ENCODE results near the gene KDM4C. TPM values are rescaled to one million over a fixed set of nuclear protein-coding genes. Genes with fewer than 3 reads are reported as not detected.

Gene KDM4C
- polyA plus RNA-seq, 1 donor (not counting 4 experiments of a cell fraction or from before 2014, with no cell fraction given): 17.2 TPM

DNA sequence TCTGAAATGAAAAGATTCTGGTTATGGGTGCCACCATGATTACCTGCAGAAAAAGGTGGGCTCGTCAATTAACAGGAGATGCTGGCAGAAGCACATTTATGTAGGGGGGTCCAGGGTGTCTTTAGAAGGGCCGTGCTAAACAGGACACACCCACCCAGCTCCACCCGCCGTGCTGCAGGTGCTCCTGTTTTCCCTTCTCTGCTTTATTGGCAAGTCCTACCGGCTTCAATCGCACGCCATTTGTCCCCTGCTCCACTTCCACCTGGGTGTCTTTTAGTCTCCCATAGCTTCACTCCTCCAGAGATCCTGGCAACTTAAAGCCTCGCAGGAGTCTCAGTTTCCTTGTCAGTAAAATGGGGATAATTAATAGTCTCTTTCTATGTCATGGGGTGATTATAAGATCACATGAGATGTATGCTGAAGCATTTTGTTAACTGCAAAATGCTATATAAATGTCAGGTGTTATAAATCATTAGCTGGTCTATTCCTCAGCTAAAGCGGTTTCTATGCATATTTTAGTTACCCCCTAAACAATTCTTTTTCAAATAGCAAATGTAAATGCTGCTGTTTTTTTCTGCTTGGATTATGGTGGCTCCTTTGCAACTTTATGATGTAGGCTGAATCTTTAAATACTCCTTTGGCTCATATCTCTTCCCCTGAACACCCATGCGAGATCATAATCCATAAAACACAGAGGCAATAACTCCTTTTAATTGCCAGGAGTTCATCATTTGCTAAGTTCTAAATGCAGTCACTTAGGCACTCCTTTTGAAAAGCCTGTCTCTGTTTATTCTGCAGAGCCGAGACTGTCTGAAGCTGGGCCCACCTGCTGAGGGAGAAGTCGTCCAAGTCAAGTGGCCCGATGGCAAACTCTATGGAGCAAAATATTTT is 406.9 kb downstream of the KDM4C start:
- dilution Hi-C loops (cut with MboI; ENCODE audit: extremely low pct_ligation_motif_present, low sequenced_read_pairs): no loop called here
- H3K36me3 ChIP-seq (ENCODE audit: control insufficient read depth in 2 of 2, extremely low read depth in 1 of 2, insufficient read depth in 2 of 2, low read length in 2 of 2): peaks cover 0 to 2% of the 10 kb centered on the region in 2 experiments
- no peak overlapping the region for H3K4me3 ChIP-seq (ENCODE audit: control insufficient read depth in 2 of 3, extremely low read depth in 1 of 3, insufficient read depth in 2 of 3, low read depth in 1 of 3, low read length in 3 of 3)
- H3K4me1 ChIP-seq (ENCODE audit: control insufficient read depth, extremely low read depth, insufficient read depth, low read length): no peaks in the 10 kb centered on the region
- no peak for FAIRE-seq
- no peak overlapping the region for H3K27ac ChIP-seq (ENCODE audit: control insufficient read depth, insufficient read depth, low read length)
- H2AFZ ChIP-seq (ENCODE audit: control insufficient read depth, low read length): no peak overlapping the region
- no peaks in the 10 kb centered on the region for H3K9me1 ChIP-seq (ENCODE audit: control insufficient read depth, extremely low read depth, insufficient read depth, low read length)
- H3K9me3 ChIP-seq (ENCODE audit: control insufficient read depth, low read depth, low read length): no peaks in the 10 kb centered on the region
- no peak overlapping the region for H3K9ac ChIP-seq (ENCODE audit: control insufficient read depth, extremely low read depth, insufficient read depth, low read length)
- no peaks in the 10 kb centered on the region for H4K20me1 ChIP-seq (ENCODE audit: control insufficient read depth, extremely low read depth, insufficient read depth, low read length)
- DNase-seq (ENCODE audit: low read depth, low spot score): no peak
- H3K4me2 ChIP-seq (ENCODE audit: control insufficient read depth, extremely low read depth, insufficient read depth, low read depth, low read length): no peak overlapping the region
- no peaks in the 10 kb centered on the region for H3K27me3 ChIP-seq (ENCODE audit: control insufficient read depth, extremely low read depth, insufficient read depth, low read length)
- TF ChIP-seq, protein P1, sequence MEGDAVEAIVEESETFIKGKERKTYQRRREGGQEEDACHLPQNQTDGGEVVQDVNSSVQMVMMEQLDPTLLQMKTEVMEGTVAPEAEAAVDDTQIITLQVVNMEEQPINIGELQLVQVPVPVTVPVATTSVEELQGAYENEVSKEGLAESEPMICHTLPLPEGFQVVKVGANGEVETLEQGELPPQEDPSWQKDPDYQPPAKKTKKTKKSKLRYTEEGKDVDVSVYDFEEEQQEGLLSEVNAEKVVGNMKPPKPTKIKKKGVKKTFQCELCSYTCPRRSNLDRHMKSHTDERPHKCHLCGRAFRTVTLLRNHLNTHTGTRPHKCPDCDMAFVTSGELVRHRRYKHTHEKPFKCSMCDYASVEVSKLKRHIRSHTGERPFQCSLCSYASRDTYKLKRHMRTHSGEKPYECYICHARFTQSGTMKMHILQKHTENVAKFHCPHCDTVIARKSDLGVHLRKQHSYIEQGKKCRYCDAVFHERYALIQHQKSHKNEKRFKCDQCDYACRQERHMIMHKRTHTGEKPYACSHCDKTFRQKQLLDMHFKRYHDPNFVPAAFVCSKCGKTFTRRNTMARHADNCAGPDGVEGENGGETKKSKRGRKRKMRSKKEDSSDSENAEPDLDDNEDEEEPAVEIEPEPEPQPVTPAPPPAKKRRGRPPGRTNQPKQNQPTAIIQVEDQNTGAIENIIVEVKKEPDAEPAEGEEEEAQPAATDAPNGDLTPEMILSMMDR (optimal IDR thresholded peaks at IDR 0.05 in 1 of 3, IDR thresholded peaks at IDR 0.05 in 1 of 3, conservative IDR thresholded peaks at IDR 0.05 in 1 of 3; ENCODE audit: extremely low read depth in 1 of 3, insufficient read depth in 2 of 3, low read length in 3 of 3): no peak
- no peak for TF ChIP-seq EZH2 (IDR thresholded peaks at IDR 0.05; ENCODE audit: low read length)
- no peaks in the 10 kb centered on the region for H3K79me2 ChIP-seq (ENCODE audit: control insufficient read depth, insufficient read depth, low read length)

DNA sequence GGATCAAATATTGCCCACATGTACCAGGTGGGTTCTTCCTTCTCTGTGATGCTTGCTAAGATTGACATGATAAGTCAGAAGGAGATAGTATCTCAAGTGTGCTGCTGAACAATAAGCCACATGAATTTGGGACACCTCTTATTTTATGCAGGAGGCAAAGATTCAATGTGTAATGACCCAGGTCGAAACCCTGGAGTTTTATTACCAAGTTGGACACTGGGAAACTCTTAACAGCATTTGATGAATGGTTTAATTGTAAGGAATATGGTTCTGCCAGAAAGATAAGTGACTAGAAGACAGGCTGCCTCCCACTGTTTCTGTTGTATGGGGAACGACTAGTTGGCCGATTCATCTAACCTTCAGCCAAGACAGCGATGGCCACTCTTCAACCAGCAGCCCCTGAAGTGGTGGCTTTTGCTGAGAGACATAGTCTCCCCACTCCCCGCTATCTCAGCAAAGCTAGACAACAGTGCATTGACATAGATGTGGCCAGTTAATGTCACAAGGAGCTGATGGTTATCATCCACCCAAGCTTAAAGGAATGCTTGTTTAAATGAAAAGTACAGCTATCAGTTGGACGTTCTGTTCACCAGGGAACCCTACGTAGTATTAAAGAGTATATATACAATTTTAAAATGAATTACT is 407.7 kb downstream of the KDM4C start:
- no peaks in the 10 kb centered on the region for H3K27me3 ChIP-seq (ENCODE audit: control insufficient read depth, extremely low read depth, insufficient read depth, low read length)
- FAIRE-seq: no peak
- peaks cover 0 to 2% of the 10 kb centered on the region in 2 experiments for H3K36me3 ChIP-seq (ENCODE audit: control insufficient read depth in 2 of 2, extremely low read depth in 1 of 2, insufficient read depth in 2 of 2, low read length in 2 of 2)
- H3K9me1 ChIP-seq (ENCODE audit: control insufficient read depth, extremely low read depth, insufficient read depth, low read length): no peaks in the 10 kb centered on the region
- TF ChIP-seq, protein P1 (optimal IDR thresholded peaks at IDR 0.05 in 1 of 3, IDR thresholded peaks at IDR 0.05 in 1 of 3, conservative IDR thresholded peaks at IDR 0.05 in 1 of 3; ENCODE audit: extremely low read depth in 1 of 3, insufficient read depth in 2 of 3, low read length in 3 of 3): no peak
- TF ChIP-seq EZH2 (IDR thresholded peaks at IDR 0.05; ENCODE audit: low read length): no peak
- DNase-seq (ENCODE audit: low read depth, low spot score): no peak
- H3K79me2 ChIP-seq (ENCODE audit: control insufficient read depth, insufficient read depth, low read length): no peaks in the 10 kb centered on the region
- H3K4me1 ChIP-seq (ENCODE audit: control insufficient read depth, extremely low read depth, insufficient read depth, low read length): no peaks in the 10 kb centered on the region
- dilution Hi-C loops (cut with MboI; ENCODE audit: extremely low pct_ligation_motif_present, low sequenced_read_pairs): no loop called here
- no peaks in the 10 kb centered on the region for H4K20me1 ChIP-seq (ENCODE audit: control insufficient read depth, extremely low read depth, insufficient read depth, low read length)
- H3K27ac ChIP-seq (ENCODE audit: control insufficient read depth, insufficient read depth, low read length): no peak overlapping the region
- H3K4me2 ChIP-seq (ENCODE audit: control insufficient read depth, extremely low read depth, insufficient read depth, low read depth, low read length): no peak overlapping the region
- H3K9ac ChIP-seq (ENCODE audit: control insufficient read depth, extremely low read depth, insufficient read depth, low read length): no peak overlapping the region
- H3K9me3 ChIP-seq (ENCODE audit: control insufficient read depth, low read depth, low read length): no peaks in the 10 kb centered on the region
- H3K4me3 ChIP-seq (ENCODE audit: control insufficient read depth in 2 of 3, extremely low read depth in 1 of 3, insufficient read depth in 2 of 3, low read depth in 1 of 3, low read length in 3 of 3): no peak overlapping the region
- H2AFZ ChIP-seq (ENCODE audit: control insufficient read depth, low read length): no peak overlapping the region
